Mesenteric fat pad (tissue), 1 donor: ENCODE results near the gene CHRM5. TPM values are rescaled to one million over a fixed set of nuclear protein-coding genes. Genes with fewer than 3 reads are reported as not detected.

ENCODE experiments used
- DNase-seq: peaks from one replicate; pipeline ENCODE4 v3.0.0-alpha.2; 2020; ENCODE audit warnings: low spot score
- long read RNA-seq: library from polyadenylated mRNA; unstranded; transcript quantifications from one replicate; pipeline ENCODE4 v2.0.0, GENCODE V29; 2020
- total RNA-seq: library from RNA; stranded (reverse); fragmentation: NEBNext Ultra II Directional; extraction: Animal tissue kit (Norgen Biotek cat#: 25700); gene quantifications from one replicate; pipeline ENCODE4 v1.2.1, GENCODE V29; 2021
- donor health status: DM: yes; HTN: yes; CAD: no.

CHRM5 gene
- total RNA-seq = not detected
- long read RNA-seq, partial matches to known transcripts = 0 of 9 reads
- long read RNA-seq, other reads (novel, unspliced or antisense) = 9 of 9 reads

- no peak for DNase-seq
Observed at GRCh38 chr15:33968224-33968623, at the start of gene CHRM5. TSS of gene CHRM5 (plus strand) at chr15:33968497. CDS start at chr15:34062718, 94,221 bp downstream.

GRCh38 chr15:33923446-33923845 is 44.9 kb upstream of the CHRM5 start:
- DNase-seq = no peak

GRCh38 chr15:33926260-33926659 is 42.0 kb upstream of the CHRM5 start:
- DNase-seq = no peak

GRCh38 chr15:33932734-33933133 is 35.6 kb upstream of the CHRM5 start:
- no peak for DNase-seq

GRCh38 chr15:33934396-33934795 is 33.9 kb upstream of the CHRM5 start:
- no peak for DNase-seq

GRCh38 chr15:33934921-33935320 is 33.4 kb upstream of the CHRM5 start:
- DNase-seq = no peak

- DNase-seq = no peak
Observed at GRCh38 chr15:33941279-33942063, 26.8 kb upstream of the CHRM5 start.

GRCh38 chr15:33946152-33946551 is 22.1 kb upstream of the CHRM5 start:
- DNase-seq = no peak

- DNase-seq = no peak
Observed at GRCh38 chr15:33955945-33956344, 12.4 kb upstream of the CHRM5 start.

- DNase-seq = no peak
Observed at GRCh38 chr15:33956397-33956796, 11.9 kb upstream of the CHRM5 start.

GRCh38 chr15:33959844-33960548 is 8.3 kb upstream of the CHRM5 start:
- no peak for DNase-seq

- DNase-seq = no peak
Observed at GRCh38 chr15:33960549-33960935, 7.8 kb upstream of the CHRM5 start.

GRCh38 chr15:33963831-33964664 is 4.2 kb upstream of the CHRM5 start:
- DNase-seq = no peak

GRCh38 chr15:33964665-33965040 is 3.6 kb upstream of the CHRM5 start:
- no peak for DNase-seq

GRCh38 chr15:33968821-33969220 is 524 bp downstream of the CHRM5 start:
- DNase-seq = no peak

- no peak for DNase-seq
Observed at GRCh38 chr15:33971811-33972210, 3.5 kb downstream of the CHRM5 start.

- no peak for DNase-seq
Observed at GRCh38 chr15:33975022-33975565, 6.8 kb downstream of the CHRM5 start.

- DNase-seq = no peak
Observed at GRCh38 chr15:33980159-33980558, 11.9 kb downstream of the CHRM5 start.

- no peak for DNase-seq
Observed at GRCh38 chr15:33982516-33982915, 14.2 kb downstream of the CHRM5 start.

GRCh38 chr15:33985287-33985686 is 17.0 kb downstream of the CHRM5 start:
- DNase-seq = no peak

- no peak for DNase-seq
Observed at GRCh38 chr15:33985751-33986150, 17.5 kb downstream of the CHRM5 start.
